Measurements from ENCODE around the gene PNMA8A.

DNA sequence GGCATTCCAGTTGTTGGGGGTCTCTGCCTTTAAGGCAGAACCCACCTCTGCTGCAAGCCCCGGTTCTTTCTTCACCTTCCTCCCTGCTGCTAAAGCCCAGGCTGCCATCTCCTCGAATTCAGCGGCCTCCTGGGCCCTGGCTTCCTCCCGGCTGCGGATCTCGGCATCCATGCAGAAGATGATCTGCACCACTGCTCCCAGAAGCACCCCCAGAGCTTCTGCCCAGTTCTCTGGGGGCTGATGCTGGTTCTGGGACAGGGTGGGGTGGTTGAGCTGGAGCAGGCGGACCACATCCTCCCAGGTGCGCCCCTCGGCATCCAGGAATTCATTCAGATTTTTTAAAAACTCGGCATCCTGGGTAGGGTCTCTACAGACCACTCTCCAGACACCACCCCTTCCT lies 987 bp downstream of the PNMA8A start:
- TF ChIP-seq, protein P1, sequence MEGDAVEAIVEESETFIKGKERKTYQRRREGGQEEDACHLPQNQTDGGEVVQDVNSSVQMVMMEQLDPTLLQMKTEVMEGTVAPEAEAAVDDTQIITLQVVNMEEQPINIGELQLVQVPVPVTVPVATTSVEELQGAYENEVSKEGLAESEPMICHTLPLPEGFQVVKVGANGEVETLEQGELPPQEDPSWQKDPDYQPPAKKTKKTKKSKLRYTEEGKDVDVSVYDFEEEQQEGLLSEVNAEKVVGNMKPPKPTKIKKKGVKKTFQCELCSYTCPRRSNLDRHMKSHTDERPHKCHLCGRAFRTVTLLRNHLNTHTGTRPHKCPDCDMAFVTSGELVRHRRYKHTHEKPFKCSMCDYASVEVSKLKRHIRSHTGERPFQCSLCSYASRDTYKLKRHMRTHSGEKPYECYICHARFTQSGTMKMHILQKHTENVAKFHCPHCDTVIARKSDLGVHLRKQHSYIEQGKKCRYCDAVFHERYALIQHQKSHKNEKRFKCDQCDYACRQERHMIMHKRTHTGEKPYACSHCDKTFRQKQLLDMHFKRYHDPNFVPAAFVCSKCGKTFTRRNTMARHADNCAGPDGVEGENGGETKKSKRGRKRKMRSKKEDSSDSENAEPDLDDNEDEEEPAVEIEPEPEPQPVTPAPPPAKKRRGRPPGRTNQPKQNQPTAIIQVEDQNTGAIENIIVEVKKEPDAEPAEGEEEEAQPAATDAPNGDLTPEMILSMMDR (conservative IDR thresholded peaks at IDR 0.05) = no peak
- no peak for TF ChIP-seq EZH2 (IDR thresholded peaks at IDR 0.05; ENCODE audit: low read depth)

Measured in PC-9 (cell line).